ENCODE results near the gene CNTN6.

The CNTN6 gene

GRCh38 chr3:1294586-1294985 lies 201.8 kb downstream of the CNTN6 start:
- no peak overlapping the region for H3K4me3 ChIP-seq (ENCODE audit: low read depth in 1 of 5, low read length in 5 of 5)
- no peaks in the 10 kb centered on the region for H3K4me1 ChIP-seq (ENCODE audit: control insufficient read depth in 5 of 5, insufficient read depth in 5 of 5, low read length in 5 of 5)

GRCh38 chr3:1318296-1319005 lies 225.6 kb downstream of the CNTN6 start:
- Histone ChIP-seq H3K36me3 (ENCODE audit: control insufficient read depth in 5 of 5, insufficient read depth in 5 of 5, low read length in 5 of 5) (no peaks in the 10 kb centered on the region), H3K9ac (ENCODE audit: low read length in 5 of 5) (no peak overlapping the region), H3K27ac (ENCODE audit: low read depth, low read length) (no peak overlapping the region), H3K4me3 (ENCODE audit: low read depth in 1 of 5, low read length in 5 of 5) (peak overlapping the region in 1 of 5 donors; percentile 7), H3K4me1 (ENCODE audit: control insufficient read depth in 5 of 5, insufficient read depth in 5 of 5, low read length in 5 of 5) (peaks cover 0 to 21% (median 4%) of the 10 kb centered on the region in 5 donors), H3K9me3 (ENCODE audit: control insufficient read depth in 5 of 5, low read length in 5 of 5) (no peaks in the 10 kb centered on the region), H3K27me3 (ENCODE audit: control insufficient read depth in 5 of 5, insufficient read depth in 4 of 5, low read length in 5 of 5) (no peaks in the 10 kb centered on the region)

More at GRCh38 chr3:1294586-1294985, 201.8 kb downstream of the CNTN6 start:
- Histone ChIP-seq H3K27ac (ENCODE audit: low read depth, low read length) (no peak overlapping the region), H3K9me3 (ENCODE audit: control insufficient read depth in 5 of 5, low read length in 5 of 5) (peaks cover 0 to 2% (median 0%) of the 10 kb centered on the region in 5 donors), H3K27me3 (ENCODE audit: control insufficient read depth in 5 of 5, insufficient read depth in 4 of 5, low read length in 5 of 5) (no peaks in the 10 kb centered on the region), H3K9ac (ENCODE audit: low read length in 5 of 5) (no peak overlapping the region), H3K36me3 (ENCODE audit: control insufficient read depth in 5 of 5, insufficient read depth in 5 of 5, low read length in 5 of 5) (no peaks in the 10 kb centered on the region)

- H3K4me3 ChIP-seq (ENCODE audit: low read depth in 1 of 5, low read length in 5 of 5) = no peak overlapping the region
- no peaks in the 10 kb centered on the region for H3K4me1 ChIP-seq (ENCODE audit: control insufficient read depth in 5 of 5, insufficient read depth in 5 of 5, low read length in 5 of 5)
- H3K9me3 ChIP-seq (ENCODE audit: control insufficient read depth in 5 of 5, low read length in 5 of 5) = no peaks in the 10 kb centered on the region
- H3K27me3 ChIP-seq (ENCODE audit: control insufficient read depth in 5 of 5, insufficient read depth in 4 of 5, low read length in 5 of 5) = no peaks in the 10 kb centered on the region
- H3K27ac ChIP-seq (ENCODE audit: low read depth, low read length) = no peak overlapping the region
- no peaks in the 10 kb centered on the region for H3K36me3 ChIP-seq (ENCODE audit: control insufficient read depth in 5 of 5, insufficient read depth in 5 of 5, low read length in 5 of 5)
- no peak overlapping the region for H3K9ac ChIP-seq (ENCODE audit: low read length in 5 of 5)
These were observed 233.7 kb downstream of the CNTN6 start for GRCh38 chr3:1326546-1326945.

- Histone ChIP-seq H3K4me1 (ENCODE audit: control insufficient read depth in 5 of 5, insufficient read depth in 5 of 5, low read length in 5 of 5) (no peaks in the 10 kb centered on the region), H3K9me3 (ENCODE audit: control insufficient read depth in 5 of 5, low read length in 5 of 5) (no peaks in the 10 kb centered on the region), H3K27ac (ENCODE audit: low read depth, low read length) (no peak overlapping the region), H3K4me3 (ENCODE audit: low read depth in 1 of 5, low read length in 5 of 5) (no peak overlapping the region), H3K36me3 (ENCODE audit: control insufficient read depth in 5 of 5, insufficient read depth in 5 of 5, low read length in 5 of 5) (no peaks in the 10 kb centered on the region), H3K27me3 (ENCODE audit: control insufficient read depth in 5 of 5, insufficient read depth in 4 of 5, low read length in 5 of 5) (no peaks in the 10 kb centered on the region), H3K9ac (ENCODE audit: low read length in 5 of 5) (no peak overlapping the region)
These were observed 237.3 kb downstream of the CNTN6 start for GRCh38 chr3:1330107-1330506.

GRCh38 chr3:1346386-1346785 lies 253.6 kb downstream of the CNTN6 start:
- no peak overlapping the region for H3K27ac ChIP-seq (ENCODE audit: low read depth, low read length)
- H3K4me1 ChIP-seq (ENCODE audit: control insufficient read depth in 5 of 5, insufficient read depth in 5 of 5, low read length in 5 of 5) = no peaks in the 10 kb centered on the region
- no peaks in the 10 kb centered on the region for H3K36me3 ChIP-seq (ENCODE audit: control insufficient read depth in 5 of 5, insufficient read depth in 5 of 5, low read length in 5 of 5)
- no peak overlapping the region for H3K4me3 ChIP-seq (ENCODE audit: low read depth in 1 of 5, low read length in 5 of 5)
- no peaks in the 10 kb centered on the region for H3K27me3 ChIP-seq (ENCODE audit: control insufficient read depth in 5 of 5, insufficient read depth in 4 of 5, low read length in 5 of 5)
- H3K9ac ChIP-seq (ENCODE audit: low read length in 5 of 5) = no peak overlapping the region
- no peaks in the 10 kb centered on the region for H3K9me3 ChIP-seq (ENCODE audit: control insufficient read depth in 5 of 5, low read length in 5 of 5)

- Histone ChIP-seq H3K27ac (ENCODE audit: low read depth, low read length) (no peak overlapping the region), H3K4me1 (ENCODE audit: control insufficient read depth in 5 of 5, insufficient read depth in 5 of 5, low read length in 5 of 5) (no peaks in the 10 kb centered on the region), H3K27me3 (ENCODE audit: control insufficient read depth in 5 of 5, insufficient read depth in 4 of 5, low read length in 5 of 5) (no peaks in the 10 kb centered on the region), H3K9me3 (ENCODE audit: control insufficient read depth in 5 of 5, low read length in 5 of 5) (no peaks in the 10 kb centered on the region), H3K9ac (ENCODE audit: low read length in 5 of 5) (no peak overlapping the region), H3K36me3 (ENCODE audit: control insufficient read depth in 5 of 5, insufficient read depth in 5 of 5, low read length in 5 of 5) (no peaks in the 10 kb centered on the region), H3K4me3 (ENCODE audit: low read depth in 1 of 5, low read length in 5 of 5) (no peak overlapping the region)
These were observed 255.7 kb downstream of the CNTN6 start for GRCh38 chr3:1348547-1348946.

- no peak overlapping the region for H3K4me3 ChIP-seq (ENCODE audit: low read depth in 1 of 5, low read length in 5 of 5)
- no peaks in the 10 kb centered on the region for H3K9me3 ChIP-seq (ENCODE audit: control insufficient read depth in 5 of 5, low read length in 5 of 5)
- H3K36me3 ChIP-seq (ENCODE audit: control insufficient read depth in 5 of 5, insufficient read depth in 5 of 5, low read length in 5 of 5) = no peaks in the 10 kb centered on the region
- no peak overlapping the region for H3K9ac ChIP-seq (ENCODE audit: low read length in 5 of 5)
- H3K27ac ChIP-seq (ENCODE audit: low read depth, low read length) = no peak overlapping the region
- no peaks in the 10 kb centered on the region for H3K27me3 ChIP-seq (ENCODE audit: control insufficient read depth in 5 of 5, insufficient read depth in 4 of 5, low read length in 5 of 5)
- H3K4me1 ChIP-seq (ENCODE audit: control insufficient read depth in 5 of 5, insufficient read depth in 5 of 5, low read length in 5 of 5) = no peaks in the 10 kb centered on the region
These were observed 258.1 kb downstream of the CNTN6 start for GRCh38 chr3:1350885-1351284.

- no peaks in the 10 kb centered on the region for H3K27me3 ChIP-seq (ENCODE audit: control insufficient read depth in 5 of 5, insufficient read depth in 4 of 5, low read length in 5 of 5)
- no peak overlapping the region for H3K9ac ChIP-seq (ENCODE audit: low read length in 5 of 5)
- H3K27ac ChIP-seq (ENCODE audit: low read depth, low read length) = no peak overlapping the region
- H3K36me3 ChIP-seq (ENCODE audit: control insufficient read depth in 5 of 5, insufficient read depth in 5 of 5, low read length in 5 of 5) = no peaks in the 10 kb centered on the region
- no peaks in the 10 kb centered on the region for H3K9me3 ChIP-seq (ENCODE audit: control insufficient read depth in 5 of 5, low read length in 5 of 5)
- no peak overlapping the region for H3K4me3 ChIP-seq (ENCODE audit: low read depth in 1 of 5, low read length in 5 of 5)
- no peaks in the 10 kb centered on the region for H3K4me1 ChIP-seq (ENCODE audit: control insufficient read depth in 5 of 5, insufficient read depth in 5 of 5, low read length in 5 of 5)
These were observed 262.9 kb downstream of the CNTN6 start for GRCh38 chr3:1355691-1356090.

GRCh38 chr3:1356101-1356500 lies 263.3 kb downstream of the CNTN6 start:
- no peaks in the 10 kb centered on the region for H3K9me3 ChIP-seq (ENCODE audit: control insufficient read depth in 5 of 5, low read length in 5 of 5)
- no peak overlapping the region for H3K4me3 ChIP-seq (ENCODE audit: low read depth in 1 of 5, low read length in 5 of 5)
- no peaks in the 10 kb centered on the region for H3K36me3 ChIP-seq (ENCODE audit: control insufficient read depth in 5 of 5, insufficient read depth in 5 of 5, low read length in 5 of 5)
- H3K4me1 ChIP-seq (ENCODE audit: control insufficient read depth in 5 of 5, insufficient read depth in 5 of 5, low read length in 5 of 5) = no peaks in the 10 kb centered on the region
- no peak overlapping the region for H3K27ac ChIP-seq (ENCODE audit: low read depth, low read length)
- no peaks in the 10 kb centered on the region for H3K27me3 ChIP-seq (ENCODE audit: control insufficient read depth in 5 of 5, insufficient read depth in 4 of 5, low read length in 5 of 5)
- H3K9ac ChIP-seq (ENCODE audit: low read length in 5 of 5) = no peak overlapping the region

- no peaks in the 10 kb centered on the region for H3K27me3 ChIP-seq (ENCODE audit: control insufficient read depth in 5 of 5, insufficient read depth in 4 of 5, low read length in 5 of 5)
- no peaks in the 10 kb centered on the region for H3K36me3 ChIP-seq (ENCODE audit: control insufficient read depth in 5 of 5, insufficient read depth in 5 of 5, low read length in 5 of 5)
- no peaks in the 10 kb centered on the region for H3K9me3 ChIP-seq (ENCODE audit: control insufficient read depth in 5 of 5, low read length in 5 of 5)
- no peaks in the 10 kb centered on the region for H3K4me1 ChIP-seq (ENCODE audit: control insufficient read depth in 5 of 5, insufficient read depth in 5 of 5, low read length in 5 of 5)
- no peak overlapping the region for H3K27ac ChIP-seq (ENCODE audit: low read depth, low read length)
- H3K4me3 ChIP-seq (ENCODE audit: low read depth in 1 of 5, low read length in 5 of 5) = no peak overlapping the region
- no peak overlapping the region for H3K9ac ChIP-seq (ENCODE audit: low read length in 5 of 5)
These were observed 272.7 kb downstream of the CNTN6 start for GRCh38 chr3:1365528-1365927.
